Retinal pigment epithelial cell (primary cell): Measurements from ENCODE around the gene CCDC148.
A peak's percentile ranks its signal among the peaks of the same experiment; 100 is the strongest.

Experiments used
- DNase-seq: peaks from one replicate; pipeline ENCODE4 v3.0.0-alpha.2; 2010; ENCODE audit warnings: low read depth
- H3K4me3 ChIP-seq: 2 replicates; pipeline ENCODE4 v1.5.1; 2011; ENCODE audit warnings: mild to moderate bottlenecking, low read length, control low read depth, moderate library complexity
- CTCF ChIP-seq: conservative IDR thresholded peaks from 2 replicates; pipeline ENCODE4 v1.5.1; 2011; ENCODE audit warnings: low read depth, low read length, control low read depth, inconsistent platforms

The CCDC148 gene

GRCh38 chr2:158456309-158457066 lies at the start of gene CCDC148, which contains the start of gene PKP4:
Gene CCDC148, minus strand, starts transcription at chr2:158456753. Its CDS starts 314 bp downstream, at chr2:158456439.
Gene PKP4, plus strand, starts transcription at chr2:158456952. Its CDS starts 76,233 bp downstream, at chr2:158533185.
- H3K4me3 ChIP-seq: peak within 1 kb of the TSS; percentile 88
- peak; percentile 75 for DNase-seq
- TF ChIP-seq CTCF: peak; percentile 2

- no peak for DNase-seq
- TF ChIP-seq CTCF: no peak
- H3K4me3 ChIP-seq: no peak overlapping the region
Measured at GRCh38 chr2:158505448-158505934, 48.9 kb upstream of the CCDC148 start.

GRCh38 chr2:158504088-158504487 lies 47.5 kb upstream of the CCDC148 start:
- H3K4me3 ChIP-seq: no peak overlapping the region
- TF ChIP-seq CTCF: no peak
- no peak for DNase-seq

- H3K4me3 ChIP-seq: no peak overlapping the region
- DNase-seq: peak; percentile 95
- no peak for TF ChIP-seq CTCF
Measured at GRCh38 chr2:158502974-158503373, 46.4 kb upstream of the CCDC148 start.

- TF ChIP-seq CTCF: no peak
- no peak overlapping the region for H3K4me3 ChIP-seq
- no peak for DNase-seq
Measured at GRCh38 chr2:158501301-158501700, 44.7 kb upstream of the CCDC148 start.

GRCh38 chr2:158500333-158500732 lies 43.8 kb upstream of the CCDC148 start:
- TF ChIP-seq CTCF: no peak
- H3K4me3 ChIP-seq: no peak overlapping the region
- DNase-seq: no peak

- DNase-seq: no peak
- H3K4me3 ChIP-seq: no peak overlapping the region
- TF ChIP-seq CTCF: no peak
Measured at GRCh38 chr2:158499383-158499782, 42.8 kb upstream of the CCDC148 start.
